SK-N-SH (cell line): ENCODE measurements around the gene CST9L. TPM values are rescaled to one million over a fixed set of nuclear protein-coding genes. Genes with fewer than 3 reads are reported as not detected.

ENCODE experiments used
- CTCF ChIA-PET: fragments of 300-600, 350-600 bp; formaldehyde crosslinking; extraction: SDS; loops from one replicate; lab custom pipeline; 2021; lab: Yijun Ruan, JAX
- POLR2A ChIA-PET: fragments of 350-600 bp; sonication (Branson Sonifier 250); formaldehyde crosslinking; extraction: SDS; loops from one replicate; lab custom pipeline; 2020; ENCODE audit warnings: antibody characterized with exemption, inconsistent platforms; lab: Yijun Ruan, JAX
- DNase-seq: peaks from one replicate; pipeline ENCODE4 v3.0.0; 2012
- H2AFZ ChIP-seq: fragments of 200-600 bp; sonication (generic); 2 replicates; pipeline ENCODE4 v1.8.1; 2016; ENCODE audit warnings: antibody characterized with exemption, mild to moderate bottlenecking, low read depth
- H3F3A ChIP-seq: fragments of 200-600 bp; sonication (generic); replicated peaks from 2 replicates; pipeline ENCODE3; 2016; ENCODE audit warnings: antibody characterized with exemption, mild to moderate bottlenecking; ENCODE audit not compliant: insufficient read depth
- H3K27ac ChIP-seq, 2 experiments: fragments of 200-500 bp in 1 of 2; fragments of 200-600 bp in 1 of 2; sonication (Bioruptor generic) in 1 of 2; sonication (generic), shearing (Covaris generic) in 1 of 2; 2 replicates each; pipeline versions ENCODE4 v1.5.1 to v1.6.1; 2014 to 2016; ENCODE audit warnings: low read depth in 2 of 2, inconsistent platforms in 1 of 2, low read length in 1 of 2, mild to moderate bottlenecking in 1 of 2, mixed read lengths in 1 of 2
- H3K27me3 ChIP-seq: fragments of 200-600 bp; sonication (generic), shearing (Covaris generic); 2 replicates; pipeline ENCODE4 v1.6.1; 2016; ENCODE audit warnings: mixed run types; ENCODE audit not compliant: insufficient read depth
- H3K36me3 ChIP-seq, 2 experiments: fragments of 200-500 bp in 1 of 2; fragments of 200-600 bp in 1 of 2; sonication (Bioruptor generic) in 1 of 2; sonication (generic) in 1 of 2; replicated peaks in 1 of 2; 2 replicates each; pipeline versions ENCODE3 to v1.5.1; 2014 to 2016; ENCODE audit warnings: low read length in 1 of 2, mild to moderate bottlenecking in 1 of 2; ENCODE audit not compliant: insufficient read depth in 2 of 2, control insufficient read depth in 1 of 2
- H3K4me1 ChIP-seq, 2 experiments: fragments of 200-500 bp in 1 of 2; fragments of 200-600 bp in 1 of 2; sonication (Bioruptor generic) in 1 of 2; sonication (generic), shearing (Covaris generic) in 1 of 2; 2 replicates each; pipeline versions ENCODE4 v1.5.1 to v1.6.1; 2014 to 2016; ENCODE audit warnings: low read depth in 1 of 2, low read length in 1 of 2, mixed run types in 1 of 2; ENCODE audit not compliant: insufficient read depth in 2 of 2, control insufficient read depth in 1 of 2
- H3K4me2 ChIP-seq: fragments of 200-600 bp; sonication (generic), shearing (Covaris generic); 2 replicates; pipeline ENCODE4 v1.6.1; 2017; ENCODE audit warnings: mixed run types
- H3K4me3 ChIP-seq, 2 experiments: fragments of 200-500 bp in 1 of 2; fragments of 200-600 bp in 1 of 2; sonication (Bioruptor generic) in 1 of 2; sonication (generic), shearing (Covaris generic) in 1 of 2; 2 replicates each; pipeline versions ENCODE4 v1.5.1 to v1.8.1; 2014 to 2016; ENCODE audit warnings: low read depth in 2 of 2, inconsistent platforms in 1 of 2, low read length in 1 of 2, mild to moderate bottlenecking in 1 of 2, mixed read lengths in 1 of 2, moderate library complexity in 1 of 2
- H3K79me2 ChIP-seq: fragments of 200-600 bp; sonication (generic); 2 replicates; pipeline ENCODE4 v1.8.1; 2017; ENCODE audit warnings: mild to moderate bottlenecking; ENCODE audit not compliant: insufficient read depth
- H3K9ac ChIP-seq: fragments of 200-600 bp; sonication (generic); 2 replicates; pipeline ENCODE4 v1.6.1; 2017; ENCODE audit warnings: mixed run types
- H3K9me2 ChIP-seq: fragments of 200-600 bp; sonication (generic); 2 replicates; pipeline ENCODE4 v1.6.1; 2017; ENCODE audit warnings: mixed run types
- H3K9me3 ChIP-seq: fragments of 200-600 bp; sonication (generic); 2 replicates; pipeline ENCODE4 v1.6.1; 2017; ENCODE audit warnings: mixed run types, mild to moderate bottlenecking, moderate library complexity
- H4K20me1 ChIP-seq: fragments of 200-600 bp; sonication (generic); 2 replicates; pipeline ENCODE4 v1.6.1; 2017; ENCODE audit warnings: mild to moderate bottlenecking, mixed run types; ENCODE audit not compliant: insufficient read depth
- CHD2 ChIP-seq: fragments of 150-350 bp; IDR thresholded peaks from 2 replicates; pipeline ENCODE4 v1.6.1; 2018; ENCODE audit warnings: low read length; ENCODE audit not compliant: partially characterized antibody
- CTCF ChIP-seq: fragments of 200-600 bp; sonication (generic); IDR thresholded peaks from 2 replicates; pipeline ENCODE4 v1.6.1; 2017; ENCODE audit warnings: antibody characterized with exemption, mild to moderate bottlenecking, moderate library complexity
- GABPA ChIP-seq: IDR thresholded peaks from 2 replicates; pipeline ENCODE4 v1.4.0; 2012; ENCODE audit warnings: low read depth, mild to moderate bottlenecking
- MEF2A ChIP-seq: IDR thresholded peaks from 2 replicates; pipeline ENCODE4 v1.4.0; 2012; ENCODE audit warnings: low read depth, borderline replicate concordance
- TAF1 ChIP-seq: IDR thresholded peaks from 2 replicates; pipeline ENCODE4 v1.6.1; 2012; ENCODE audit warnings: low read depth, mild to moderate bottlenecking, low read length, moderate library complexity, borderline replicate concordance
- TEAD4 ChIP-seq: IDR thresholded peaks from 2 replicates; pipeline ENCODE4 v1.4.0; 2012; ENCODE audit warnings: mild to moderate bottlenecking, borderline replicate concordance; ENCODE audit not compliant: insufficient read depth
- WGBS: methylation state at CpG from one replicate; pipeline ENCODE4 v1.1.6; 2017; ENCODE audit warnings: low lambda C conversion rate; 5-methylcytosine and 5-hydroxymethylcytosine counted together
- polyA plus RNA-seq, 3 experiments: library from polyadenylated mRNA; depleted of rRNA; stranded (reverse); fragments of >200 nt; gene quantifications; 2 replicates each; pipeline ENCODE4 v1.2.3, GENCODE V29; 2012
- TF ChIP-seq, protein P1 (sequence below): IDR thresholded peaks from 2 replicates; pipeline ENCODE4 v1.4.0; 2012; ENCODE audit warnings: low read depth, borderline replicate concordance

CST9L gene
- polyA plus RNA-seq, 1 of the 3 experiments (the other 2 are of a cell fraction) = not detected

GRCh38 chr20:23568971-23569330 is 667 bp upstream of the CST9L start:
- Histone ChIP-seq H3K4me3 (no peak overlapping the region), H3K36me3 (no peaks in the 10 kb centered on the region), H2AFZ (no peak overlapping the region), H3K4me2 (no peak overlapping the region), H3K9ac (no peak overlapping the region), H4K20me1 (no peaks in the 10 kb centered on the region), H3K27ac (no peak overlapping the region), H3K9me2 (no peaks in the 10 kb centered on the region), H3K79me2 (no peaks in the 10 kb centered on the region), H3F3A (no peaks in the 10 kb centered on the region), H3K27me3 (no peaks in the 10 kb centered on the region), H3K9me3 (no peaks in the 10 kb centered on the region), H3K4me1 (no peaks in the 10 kb centered on the region)
- 0% methylated on average over 1 of the region's 1 CpG for WGBS
- no peak for TF ChIP-seq CHD2
- TF ChIP-seq TEAD4 = no peak
- ChIA-PET CTCF (no interaction called here), POLR2A (no interaction called here)
- no peak for DNase-seq

DNA sequence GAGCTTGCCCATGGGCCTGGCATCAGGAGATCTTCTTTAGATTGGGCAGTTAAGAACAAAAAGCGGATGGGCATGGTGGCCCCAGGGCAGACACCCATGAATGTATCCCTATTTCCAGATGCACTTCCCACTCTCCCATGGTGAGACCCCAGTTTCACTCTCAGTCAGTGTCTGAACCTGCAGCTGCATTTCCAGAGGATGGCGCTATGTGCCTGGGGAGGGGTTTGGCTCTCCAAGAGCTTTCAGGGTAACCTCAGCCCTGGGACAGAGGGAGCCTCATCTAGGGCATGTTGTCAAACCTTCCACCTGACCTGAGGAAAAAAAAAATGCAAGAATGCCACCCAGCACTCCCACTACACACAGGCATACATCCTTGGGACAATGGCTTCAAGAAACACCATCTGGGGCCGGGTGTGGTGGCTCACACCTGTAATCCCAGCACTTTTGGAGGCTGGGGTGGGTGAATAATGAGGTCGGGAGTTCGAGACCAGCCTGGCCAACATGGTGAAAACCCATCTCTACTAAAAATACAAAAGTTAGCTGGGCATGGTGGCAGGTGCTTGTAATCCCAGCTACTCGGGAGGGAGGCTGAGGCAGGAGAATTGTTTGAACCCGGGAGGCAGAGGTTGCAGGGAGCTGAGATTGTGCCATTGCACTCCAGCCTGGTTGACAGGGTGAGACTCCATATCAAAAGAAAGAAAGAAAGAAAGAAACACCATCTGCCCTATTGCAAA is 1.9 kb downstream of the CST9L start:
- no peak for DNase-seq
- Histone ChIP-seq H3K27ac (no peak overlapping the region), H3K9me3 (no peaks in the 10 kb centered on the region), H3K27me3 (no peaks in the 10 kb centered on the region), H3F3A (no peaks in the 10 kb centered on the region), H3K4me2 (no peak overlapping the region)
- TF ChIP-seq, protein P1, sequence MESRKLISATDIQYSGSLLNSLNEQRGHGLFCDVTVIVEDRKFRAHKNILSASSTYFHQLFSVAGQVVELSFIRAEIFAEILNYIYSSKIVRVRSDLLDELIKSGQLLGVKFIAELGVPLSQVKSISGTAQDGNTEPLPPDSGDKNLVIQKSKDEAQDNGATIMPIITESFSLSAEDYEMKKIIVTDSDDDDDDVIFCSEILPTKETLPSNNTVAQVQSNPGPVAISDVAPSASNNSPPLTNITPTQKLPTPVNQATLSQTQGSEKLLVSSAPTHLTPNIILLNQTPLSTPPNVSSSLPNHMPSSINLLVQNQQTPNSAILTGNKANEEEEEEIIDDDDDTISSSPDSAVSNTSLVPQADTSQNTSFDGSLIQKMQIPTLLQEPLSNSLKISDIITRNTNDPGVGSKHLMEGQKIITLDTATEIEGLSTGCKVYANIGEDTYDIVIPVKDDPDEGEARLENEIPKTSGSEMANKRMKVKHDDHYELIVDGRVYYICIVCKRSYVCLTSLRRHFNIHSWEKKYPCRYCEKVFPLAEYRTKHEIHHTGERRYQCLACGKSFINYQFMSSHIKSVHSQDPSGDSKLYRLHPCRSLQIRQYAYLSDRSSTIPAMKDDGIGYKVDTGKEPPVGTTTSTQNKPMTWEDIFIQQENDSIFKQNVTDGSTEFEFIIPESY = no peak
- TF ChIP-seq GABPA = no peak
- no peak for TF ChIP-seq MEF2A
- TF ChIP-seq, all 33 proteins: peak for 0
- ChIA-PET POLR2A (no interaction called here), CTCF (no interaction called here)
- Histone ChIP-seq H3K4me1 (no peaks in the 10 kb centered on the region), H3K9me2 (no peaks in the 10 kb centered on the region), H3K79me2 (no peaks in the 10 kb centered on the region), H3K36me3 (no peaks in the 10 kb centered on the region), H3K9ac (no peak overlapping the region), H2AFZ (no peak overlapping the region), H3K4me3 (no peak overlapping the region), H4K20me1 (no peaks in the 10 kb centered on the region)
- WGBS = 5% methylated on average over 7 of the region's 7 CpGs

- no peak for DNase-seq
- ChIA-PET CTCF (no interaction called here), POLR2A (no interaction called here)
- Histone ChIP-seq H3K9me2 (no peaks in the 10 kb centered on the region), H3F3A (no peaks in the 10 kb centered on the region), H3K79me2 (no peaks in the 10 kb centered on the region), H3K4me3 (no peak overlapping the region), H3K36me3 (no peaks in the 10 kb centered on the region), H3K4me2 (no peak overlapping the region), H4K20me1 (no peaks in the 10 kb centered on the region), H3K27me3 (no peaks in the 10 kb centered on the region), H3K9me3 (no peaks in the 10 kb centered on the region), H3K4me1 (no peaks in the 10 kb centered on the region), H3K27ac (no peak overlapping the region), H3K9ac (no peak overlapping the region), H2AFZ (no peak overlapping the region)
- TF ChIP-seq CTCF (no peak), TAF1 (no peak)
- 42% methylated on average over 2 of the region's 2 CpGs for WGBS
Measured at GRCh38 chr20:23565503-23566045, 2.7 kb downstream of the CST9L start.
